Measurements from ENCODE around the gene MBD2. TPM values are rescaled to one million over a fixed set of nuclear protein-coding genes. Genes with fewer than 3 reads are reported as not detected.
"Not testable (repeated sequence)": the region's sequence is repeated elsewhere in the genome, so short reads cannot be mapped to it uniquely, and the experiment has no call there.

MBD2 gene
- total RNA-seq, 6 experiments from 2014 or later = 84.8 to 104 (median 88.9) TPM

GRCh38 chr18:54223568-54224241 is 764 bp downstream of the MBD2 start:
- peak overlapping the region; percentile 97 for H3K4me3 Mint-ChIP-seq
- no peaks in the 10 kb centered on the region for H3K9me3 Mint-ChIP-seq
- peak overlapping the region; percentile 98 for H3K27ac Mint-ChIP-seq
- peaks cover 38% of the 10 kb centered on the region for H3K4me1 Mint-ChIP-seq (ENCODE audit: low read depth)
- no peak for TF ChIP-seq CTCF (IDR thresholded peaks at IDR 0.05)
- H3K36me3 Mint-ChIP-seq (ENCODE audit: low read depth) = peaks cover 12% of the 10 kb centered on the region; the same call in 1 of the 2 replicates
- peaks cover 3% of the 10 kb centered on the region for H3K27me3 Mint-ChIP-seq (ENCODE audit: insufficient read depth)
- DNase-seq = peak; percentile 92

DNA sequence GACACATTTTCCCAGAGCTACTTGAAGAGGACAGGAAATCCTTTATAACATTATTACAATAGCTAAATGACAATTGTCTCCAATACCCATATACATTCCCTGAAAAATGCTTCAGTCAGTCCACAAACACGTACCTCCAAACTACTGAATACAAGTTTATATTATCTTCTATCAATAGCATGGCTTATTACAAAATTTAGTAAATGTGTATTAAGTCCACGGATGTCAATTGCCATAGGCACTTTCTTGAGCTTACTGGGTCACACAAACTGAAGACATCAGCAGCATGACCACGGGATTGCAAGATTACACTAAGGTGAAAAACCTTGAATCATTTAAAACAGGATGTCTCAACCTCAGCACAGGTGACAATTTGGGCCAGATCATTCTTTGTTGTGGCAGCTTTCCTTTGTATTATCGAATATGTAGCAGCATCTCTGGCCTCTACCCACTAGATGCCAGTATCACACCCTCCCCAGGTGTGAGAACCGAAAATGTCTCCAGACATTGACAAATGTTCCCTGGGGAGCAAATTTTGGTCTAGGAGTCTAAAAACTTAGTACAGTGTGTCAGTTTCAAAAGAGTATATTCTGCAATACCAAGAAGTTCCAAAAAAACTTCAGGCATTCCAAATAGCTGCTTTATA is 1.4 kb downstream of the MBD2 start:
- peaks cover 12% of the 10 kb centered on the region; the same call in 1 of the 2 replicates for H3K36me3 Mint-ChIP-seq (ENCODE audit: low read depth)
- peaks cover 3% of the 10 kb centered on the region for H3K27me3 Mint-ChIP-seq (ENCODE audit: insufficient read depth)
- peaks cover 40% of the 10 kb centered on the region for H3K4me1 Mint-ChIP-seq (ENCODE audit: low read depth)

GRCh38 chr18:54220406-54220805 is 4.1 kb downstream of the MBD2 start:
- H3K27ac Mint-ChIP-seq = peak overlapping the region; percentile 20; the same call in 1 of the 2 replicates
- peaks cover 12% of the 10 kb centered on the region; the same call in 1 of the 2 replicates for H3K36me3 Mint-ChIP-seq (ENCODE audit: low read depth)
- no peak overlapping the region for H3K4me3 Mint-ChIP-seq
- H3K9me3 Mint-ChIP-seq = no peaks in the 10 kb centered on the region
- H3K27me3 Mint-ChIP-seq (ENCODE audit: insufficient read depth) = peaks cover 3% of the 10 kb centered on the region
- no peak for TF ChIP-seq CTCF (IDR thresholded peaks at IDR 0.05)
- H3K4me1 Mint-ChIP-seq (ENCODE audit: low read depth) = peaks cover 52% of the 10 kb centered on the region
- DNase-seq = no peak

More for the DNA sequence above, 1.4 kb downstream of the MBD2 start:
- no peak for DNase-seq
- Mint-ChIP-seq H3K27ac (peak overlapping the region; percentile 98), H3K9me3 (no peaks in the 10 kb centered on the region), H3K4me3 (peak overlapping the region; percentile 97)
- TF ChIP-seq CTCF (IDR thresholded peaks at IDR 0.05) = peak; percentile 48

DNA sequence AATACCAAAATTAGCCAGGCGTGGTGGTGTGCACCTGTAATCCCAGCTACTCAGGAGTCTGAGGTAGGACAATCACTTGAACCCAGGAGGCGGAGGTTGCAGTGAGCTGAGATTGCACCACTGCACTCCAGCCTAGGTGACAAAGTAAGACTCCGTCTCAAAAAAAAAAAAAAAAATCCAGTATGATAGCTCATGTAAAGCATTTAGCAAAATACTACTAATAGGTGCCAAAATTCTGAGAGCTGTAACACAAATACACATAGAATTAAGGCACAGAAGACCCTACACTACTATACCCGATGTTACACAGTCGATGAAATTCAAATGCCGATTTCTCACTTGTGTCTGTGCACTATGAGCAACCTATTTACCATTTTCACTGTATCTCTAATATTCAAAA is 5.7 kb downstream of the MBD2 start:
- not testable (repeated sequence) for H3K9me3 Mint-ChIP-seq; H3K4me3 Mint-ChIP-seq; DNase-seq; H3K27me3 Mint-ChIP-seq (ENCODE audit: insufficient read depth); H3K27ac Mint-ChIP-seq
- Mint-ChIP-seq H3K36me3 (ENCODE audit: low read depth) (peaks cover 19% of the 10 kb centered on the region), H3K4me1 (ENCODE audit: low read depth) (peaks cover 54% of the 10 kb centered on the region)

DNA sequence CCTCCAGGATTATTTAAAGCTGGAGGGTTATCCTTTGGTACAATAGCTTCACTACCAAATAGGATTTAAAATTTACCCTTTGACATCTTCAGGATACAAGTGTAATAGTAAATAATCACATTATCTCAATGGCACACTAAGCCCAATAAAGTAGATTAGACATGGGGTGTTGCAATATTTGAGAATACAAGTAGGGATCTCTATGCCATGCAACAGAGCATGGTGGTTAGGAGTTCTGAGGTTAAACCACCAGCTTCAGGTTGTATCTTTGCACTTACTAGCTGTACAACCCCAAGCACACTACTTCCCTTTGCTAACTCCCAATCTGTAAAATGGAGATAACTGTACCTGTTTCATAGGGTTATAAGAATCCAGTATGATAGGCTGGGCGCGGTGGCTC is 6.2 kb downstream of the MBD2 start:
- H3K4me1 Mint-ChIP-seq (ENCODE audit: low read depth) = peaks cover 53% of the 10 kb centered on the region
- H3K4me3 Mint-ChIP-seq = no peak overlapping the region
- no peaks in the 10 kb centered on the region for H3K9me3 Mint-ChIP-seq
- TF ChIP-seq CTCF (IDR thresholded peaks at IDR 0.05) = no peak
- no peaks in the 10 kb centered on the region for H3K27me3 Mint-ChIP-seq (ENCODE audit: insufficient read depth)
- H3K27ac Mint-ChIP-seq = no peak overlapping the region
- DNase-seq = no peak
- H3K36me3 Mint-ChIP-seq (ENCODE audit: low read depth) = peaks cover 19% of the 10 kb centered on the region

DNA sequence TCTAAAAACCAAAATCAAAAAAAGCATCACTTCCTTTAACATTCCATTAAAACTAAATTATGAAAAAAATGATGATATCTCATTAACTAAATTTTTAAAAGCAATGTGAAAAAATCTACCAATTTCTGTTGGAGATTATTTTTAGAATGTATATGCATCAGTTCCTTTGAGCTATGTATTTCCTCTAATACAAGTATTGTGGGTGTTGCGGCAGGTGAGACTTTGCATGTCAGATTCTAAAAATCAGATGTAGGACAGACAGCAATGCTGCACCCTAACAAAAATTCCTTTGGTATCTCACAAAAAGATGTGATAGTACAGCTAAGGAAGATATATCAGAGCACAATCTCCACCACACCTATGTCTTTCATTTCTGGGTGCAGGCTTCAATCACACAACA is 6.8 kb downstream of the MBD2 start:
- DNase-seq = no peak
- no peaks in the 10 kb centered on the region for H3K9me3 Mint-ChIP-seq
- TF ChIP-seq CTCF (IDR thresholded peaks at IDR 0.05) = no peak
- H3K27me3 Mint-ChIP-seq (ENCODE audit: insufficient read depth) = no peaks in the 10 kb centered on the region
- H3K4me1 Mint-ChIP-seq (ENCODE audit: low read depth) = peaks cover 47% of the 10 kb centered on the region
- H3K4me3 Mint-ChIP-seq = no peak overlapping the region
- H3K36me3 Mint-ChIP-seq (ENCODE audit: low read depth) = peaks cover 19% of the 10 kb centered on the region
- peak overlapping the region; percentile 13; the same call in 1 of the 2 replicates for H3K27ac Mint-ChIP-seq

Data from HFFc6 (cell line).